PC-9 (cell line): ENCODE results near the gene GSG1.

Source experiments
- CTCF ChIP-seq: fragments of 200-600 bp; sonication (generic); conservative IDR thresholded peaks from 2 replicates; pipeline ENCODE4 v1.6.1; 2017; ENCODE audit warnings: mixed run types, antibody characterized with exemption, mild to moderate bottlenecking, moderate library complexity
- EZH2 ChIP-seq: fragments of 200-600 bp; sonication (generic); IDR thresholded peaks from 2 replicates; pipeline ENCODE4 v1.8.0; 2017; ENCODE audit warnings: antibody characterized with exemption, low read depth

GRCh38 chr12:13127444-13127843 is 24.0 kb upstream of the GSG1 start:
- TF ChIP-seq CTCF, result no peak
- TF ChIP-seq EZH2, result no peak
